Activated T-helper 1 cell treated with Interleukin-2 at 50 U/mL for 16 hours (primary cell): ENCODE data around the gene SH2D2A.
A peak's percentile ranks its signal among the peaks of the same experiment; 100 is the strongest.

Experiments
- DNase-seq: peaks from one replicate; pipeline ENCODE4 v3.0.0-alpha.2; 2020; ENCODE audit warnings: low read depth

Gene SH2D2A

GRCh38 chr1:156816561-156817328, at the start of gene SH2D2A:
TSS of gene SH2D2A (minus strand) at chr1:156816848. CDS start at chr1:156816708, 140 bp downstream.
- DNase-seq = peak; percentile 88

- DNase-seq = no peak
Measured at GRCh38 chr1:156865865-156866248, 49.2 kb upstream of the SH2D2A start.

- no peak for DNase-seq
Measured at GRCh38 chr1:156865258-156865657, 48.6 kb upstream of the SH2D2A start.

GRCh38 chr1:156864796-156865195, 48.1 kb upstream of the SH2D2A start:
- DNase-seq = no peak

- no peak for DNase-seq
Measured at GRCh38 chr1:156863631-156864030, 47.0 kb upstream of the SH2D2A start.

GRCh38 chr1:156862997-156863599, 46.5 kb upstream of the SH2D2A start:
- DNase-seq = no peak

- DNase-seq = no peak
Measured at GRCh38 chr1:156862584-156862983, 45.9 kb upstream of the SH2D2A start.

GRCh38 chr1:156860628-156861423, 44.2 kb upstream of the SH2D2A start, which contains the start of gene NTRK1:
TSS of gene NTRK1 (plus strand) at chr1:156860865. CDS start at chr1:156860935, 70 bp downstream.
- DNase-seq = peak; percentile 39

- peak; percentile 30 for DNase-seq
Measured at GRCh38 chr1:156860113-156860627, 43.5 kb upstream of the SH2D2A start.

- no peak for DNase-seq
Measured at GRCh38 chr1:156859523-156860112, 43.0 kb upstream of the SH2D2A start.

GRCh38 chr1:156858959-156859522, 42.4 kb upstream of the SH2D2A start, which contains the start of gene INSRR:
TSS of gene INSRR (minus strand) at chr1:156859117. CDS start at chr1:156858621, 496 bp downstream.
- DNase-seq = no peak

GRCh38 chr1:156858555-156858956, 41.9 kb upstream of the SH2D2A start:
- DNase-seq = no peak

- no peak for DNase-seq
Measured at GRCh38 chr1:156857532-156857931, 40.9 kb upstream of the SH2D2A start.

- no peak for DNase-seq
Measured at GRCh38 chr1:156856282-156856785, 39.7 kb upstream of the SH2D2A start.

- DNase-seq = no peak
Measured at GRCh38 chr1:156854634-156855033, 38.0 kb upstream of the SH2D2A start.

GRCh38 chr1:156853761-156854160, 37.1 kb upstream of the SH2D2A start:
- no peak for DNase-seq

- no peak for DNase-seq
Measured at GRCh38 chr1:156852418-156852874, 35.8 kb upstream of the SH2D2A start.

GRCh38 chr1:156851779-156852417, 35.2 kb upstream of the SH2D2A start:
- no peak for DNase-seq

GRCh38 chr1:156849151-156849496, 32.5 kb upstream of the SH2D2A start:
- DNase-seq = no peak

- peak; percentile 67 for DNase-seq
Measured at GRCh38 chr1:156848461-156849150, 32.0 kb upstream of the SH2D2A start.
